HG03135 (cell line): Measurements from ENCODE around the gene HRCT1.
"Not testable (repeated sequence)": the region's sequence is repeated elsewhere in the genome, so short reads cannot be mapped to it uniquely, and the experiment has no call there.

ENCODE experiments used
- ATAC-seq: cut with Tn5 transposase; IDR thresholded peaks from one replicate; pipeline ENCODE4 v1.9.1; 2021; ENCODE audit warnings: mild to moderate bottlenecking, moderate library complexity; ENCODE audit not compliant: unreplicated experiment

HRCT1 gene

GRCh38 chr9:35892051-35892450, 14.0 kb upstream of the HRCT1 start:
- no peak for ATAC-seq

GRCh38 chr9:35896570-35896969, 9.4 kb upstream of the HRCT1 start:
- ATAC-seq = no peak

GRCh38 chr9:35897376-35898099, 8.5 kb upstream of the HRCT1 start:
- ATAC-seq = not testable (repeated sequence)

- ATAC-seq = no peak
These were observed 7.7 kb upstream of the HRCT1 start for GRCh38 chr9:35898337-35898736.

GRCh38 chr9:35899021-35899420, 7.0 kb upstream of the HRCT1 start:
- ATAC-seq = no peak

GRCh38 chr9:35903049-35903448, 3.0 kb upstream of the HRCT1 start:
- ATAC-seq = no peak

- no peak for ATAC-seq
These were observed 1.7 kb upstream of the HRCT1 start for GRCh38 chr9:35904338-35904737.

GRCh38 chr9:35905051-35905781, 786 bp upstream of the HRCT1 start:
- no peak for ATAC-seq

GRCh38 chr9:35906923-35907699, 1.1 kb downstream of the HRCT1 start:
- ATAC-seq = no peak

GRCh38 chr9:35907711-35908503, 1.9 kb downstream of the HRCT1 start:
- no peak for ATAC-seq

- ATAC-seq = no peak
These were observed 2.6 kb downstream of the HRCT1 start for GRCh38 chr9:35908504-35909125.

GRCh38 chr9:35909274-35909673, 3.3 kb downstream of the HRCT1 start, which contains the start of gene SPAAR:
SPAAR (plus strand) TSS chr9:35909490; CDS start chr9:35910464, 974 bp downstream.
- ATAC-seq = no peak

- no peak for ATAC-seq
These were observed 3.9 kb downstream of the HRCT1 start for GRCh38 chr9:35909687-35910612.

GRCh38 chr9:35910613-35911359, 4.8 kb downstream of the HRCT1 start:
- ATAC-seq = no peak

GRCh38 chr9:35911690-35912089, 5.7 kb downstream of the HRCT1 start:
- no peak for ATAC-seq

- no peak for ATAC-seq
These were observed 6.9 kb downstream of the HRCT1 start for GRCh38 chr9:35912791-35913400.

GRCh38 chr9:35913429-35913828, 7.4 kb downstream of the HRCT1 start:
- ATAC-seq = not testable (repeated sequence)

- no peak for ATAC-seq
These were observed 8.4 kb downstream of the HRCT1 start for GRCh38 chr9:35914301-35914807.
